DND-41 (cell line): ENCODE measurements around the gene STX12.

Source experiments
- ATAC-seq: fragments of 200-7000 bp; cut with Tn5 transposase; 3 replicates; pipeline ENCODE4 v1.9.1; 2021; ENCODE audit warnings: low read depth; ENCODE audit not compliant: insufficient read depth
- DNase-seq: peaks from one replicate; pipeline ENCODE4 v3.0.0-alpha.2; 2020
- H2AFZ ChIP-seq: 2 replicates; pipeline ENCODE4 v1.6.0; 2012; ENCODE audit warnings: low read depth, low read length
- H3K27ac ChIP-seq: 2 replicates; pipeline ENCODE4 v1.5.1; 2012; ENCODE audit warnings: low read length, inconsistent platforms
- H3K27me3 ChIP-seq: fragments of 200-600 bp; sonication (generic); 2 replicates; pipeline ENCODE4 v1.6.0; 2012; ENCODE audit warnings: low read length, mild to moderate bottlenecking, inconsistent platforms; ENCODE audit not compliant: insufficient read depth, poor library complexity
- H3K36me3 ChIP-seq: 2 replicates; pipeline ENCODE4 v1.5.1; 2012; ENCODE audit warnings: low read length, inconsistent platforms; ENCODE audit not compliant: insufficient read depth
- H3K4me1 ChIP-seq: 2 replicates; pipeline ENCODE4 v1.5.1; 2012; ENCODE audit warnings: mild to moderate bottlenecking, low read length; ENCODE audit not compliant: insufficient read depth
- H3K4me2 ChIP-seq: 2 replicates; pipeline ENCODE4 v1.6.0; 2012; ENCODE audit warnings: mild to moderate bottlenecking, moderate library complexity, low read length, inconsistent platforms; ENCODE audit not compliant: insufficient read depth
- H3K4me3 ChIP-seq, 2 experiments: fragments of 200-600 bp in 1 of 2; shearing (Covaris generic) in 1 of 2; 2 replicates each; pipeline ENCODE4 v1.5.1; 2012 to 2016; ENCODE audit warnings: inconsistent platforms in 2 of 2, low read length in 2 of 2, mild to moderate bottlenecking in 2 of 2, low read depth in 1 of 2, moderate library complexity in 1 of 2
- H3K79me2 ChIP-seq: 2 replicates; pipeline ENCODE4 v1.6.0; 2012; ENCODE audit warnings: low read length, inconsistent platforms; ENCODE audit not compliant: insufficient read depth
- H3K9ac ChIP-seq: 2 replicates; pipeline ENCODE4 v1.6.0; 2012; ENCODE audit warnings: low read depth, mild to moderate bottlenecking, inconsistent platforms, low read length, moderate library complexity
- H3K9me3 ChIP-seq: 2 replicates; pipeline ENCODE4 v1.5.1; 2012; ENCODE audit warnings: low read length, moderate library complexity, mild to moderate bottlenecking, inconsistent platforms; ENCODE audit not compliant: insufficient read depth, severe bottlenecking
- H4K20me1 ChIP-seq: 2 replicates; pipeline ENCODE4 v1.6.0; 2012; ENCODE audit warnings: low read length; ENCODE audit not compliant: insufficient read depth
- CTCF ChIP-seq: IDR thresholded peaks from 2 replicates; pipeline ENCODE4 v1.5.1; 2012; ENCODE audit warnings: borderline replicate concordance, low read length, moderate library complexity, mild to moderate bottlenecking; ENCODE audit not compliant: poor library complexity, severe bottlenecking; ENCODE audit errors: extremely low read depth
- EZH2 ChIP-seq: IDR thresholded peaks from 3 replicates; pipeline ENCODE4 v1.6.1; 2012; ENCODE audit warnings: borderline replicate concordance, low read depth, mild to moderate bottlenecking, moderate library complexity, low read length, inconsistent platforms; ENCODE audit not compliant: severe bottlenecking

The STX12 gene

GRCh38 chr1:27830621-27831440, 57.8 kb downstream of the STX12 start, which contains the start of gene PPP1R8:
Gene PPP1R8, plus strand, starts transcription at chr1:27830782. Its CDS starts 54 bp downstream, at chr1:27830836.
- H3K4me3 ChIP-seq: peak within 1 kb of the TSS; percentile 99
- peaks cover 32% of the 10 kb centered on the region for H3K36me3 ChIP-seq
- DNase-seq: peak; percentile 95
- H3K27me3 ChIP-seq: no peaks in the 10 kb centered on the region
- peaks cover 40% of the 10 kb centered on the region for H3K4me1 ChIP-seq
- H4K20me1 ChIP-seq: peaks cover 18% of the 10 kb centered on the region; the same call in 1 of the 2 replicates
- peak within 1 kb of the TSS; percentile 97 for H3K4me2 ChIP-seq
- H2AFZ ChIP-seq: peak within 1 kb of the TSS; percentile 89
- peak; percentile 98 for ATAC-seq
- no peak for TF ChIP-seq EZH2
- TF ChIP-seq CTCF: no peak
- H3K9me3 ChIP-seq: no peaks in the 10 kb centered on the region
- H3K27ac ChIP-seq: peak within 1 kb of the TSS; percentile 79
- H3K79me2 ChIP-seq: peaks cover 55% of the 10 kb centered on the region
- H3K9ac ChIP-seq: peak within 1 kb of the TSS; percentile 92

GRCh38 chr1:27831568-27832410, 58.8 kb downstream of the STX12 start:
- H3K4me3 ChIP-seq: peak overlapping the region; percentile 99
- ATAC-seq: no peak
- peak overlapping the region; percentile 79 for H3K27ac ChIP-seq
- H3K27me3 ChIP-seq: no peaks in the 10 kb centered on the region
- H3K4me1 ChIP-seq: peaks cover 40% of the 10 kb centered on the region
- DNase-seq: no peak
- H3K9ac ChIP-seq: peak overlapping the region; percentile 92
- H2AFZ ChIP-seq: peak overlapping the region; percentile 89; the same call in 1 of the 2 replicates
- peaks cover 62% of the 10 kb centered on the region for H3K79me2 ChIP-seq
- H3K9me3 ChIP-seq: no peaks in the 10 kb centered on the region
- H3K36me3 ChIP-seq: peaks cover 38% of the 10 kb centered on the region
- TF ChIP-seq EZH2: no peak
- no peak for TF ChIP-seq CTCF
- peaks cover 20% of the 10 kb centered on the region; the same call in 1 of the 2 replicates for H4K20me1 ChIP-seq
- H3K4me2 ChIP-seq: peak overlapping the region; percentile 97

- peak overlapping the region; percentile 97; the same call in 1 of the 2 replicates for H3K4me2 ChIP-seq
- ATAC-seq: no peak
- no peak for TF ChIP-seq EZH2
- H3K9me3 ChIP-seq: no peaks in the 10 kb centered on the region
- H3K27ac ChIP-seq: no peak overlapping the region
- H3K36me3 ChIP-seq: peaks cover 43% of the 10 kb centered on the region
- no peak for DNase-seq
- no peak overlapping the region for H2AFZ ChIP-seq
- H3K9ac ChIP-seq: peak overlapping the region; percentile 92; the same call in 1 of the 2 replicates
- H3K79me2 ChIP-seq: peaks cover 70% of the 10 kb centered on the region
- H3K4me1 ChIP-seq: peaks cover 40% of the 10 kb centered on the region
- peak overlapping the region in 1 of 2 experiments; percentile 99; a peak in 1 of 4 replicates for H3K4me3 ChIP-seq
- peaks cover 20% of the 10 kb centered on the region; the same call in 1 of the 2 replicates for H4K20me1 ChIP-seq
- H3K27me3 ChIP-seq: no peaks in the 10 kb centered on the region
Measured at GRCh38 chr1:27832762-27833161, 59.7 kb downstream of the STX12 start.
